ENCODE data around the gene CCDC134. TPM values are rescaled to one million over a fixed set of nuclear protein-coding genes. Genes with fewer than 3 reads are reported as not detected.
A peak's percentile ranks its signal among the peaks of the same experiment; 100 is the strongest.
"Not testable (repeated sequence)": the region's sequence is repeated elsewhere in the genome, so short reads cannot be mapped to it uniquely, and the experiment has no call there.

The CCDC134 gene
- total RNA-seq, 1 donor from 2014 or later, result 6.7 TPM

- DNase-seq (ENCODE audit: low read depth, low spot score), result no peak
Measured at GRCh38 chr22:41822317-41823057, 22.0 kb downstream of the CCDC134 start.

GRCh38 chr22:41823797-41824196, 23.3 kb downstream of the CCDC134 start:
- no peak for DNase-seq (ENCODE audit: low read depth, low spot score)

GRCh38 chr22:41825376-41825775, 24.9 kb downstream of the CCDC134 start:
- DNase-seq (ENCODE audit: low read depth, low spot score), result no peak

- no peak for DNase-seq (ENCODE audit: low read depth, low spot score)
Measured at GRCh38 chr22:41826021-41826420, 25.5 kb downstream of the CCDC134 start.

GRCh38 chr22:41826430-41827383, 26.2 kb downstream of the CCDC134 start:
- no peak for DNase-seq (ENCODE audit: low read depth, low spot score)

GRCh38 chr22:41827671-41828070, 27.2 kb downstream of the CCDC134 start:
- DNase-seq (ENCODE audit: low read depth, low spot score), result no peak

- no peak for DNase-seq (ENCODE audit: low read depth, low spot score)
Measured at GRCh38 chr22:41828516-41828915, 28.0 kb downstream of the CCDC134 start.

- DNase-seq (ENCODE audit: low read depth, low spot score), result no peak
Measured at GRCh38 chr22:41830174-41830573, 29.7 kb downstream of the CCDC134 start.

GRCh38 chr22:41831383-41831782, 30.9 kb downstream of the CCDC134 start:
- peak; percentile 17 for DNase-seq (ENCODE audit: low read depth, low spot score)

GRCh38 chr22:41831828-41832552, 31.5 kb downstream of the CCDC134 start:
- DNase-seq (ENCODE audit: low read depth, low spot score), result no peak

GRCh38 chr22:41832553-41833368, 32.3 kb downstream of the CCDC134 start, which contains the start of gene SREBF2:
TSS of gene SREBF2 (plus strand) at chr22:41833105. CDS start at chr22:41833271, 166 bp downstream.
- DNase-seq (ENCODE audit: low read depth, low spot score), result peak; percentile 99

- no peak for DNase-seq (ENCODE audit: low read depth, low spot score)
Measured at GRCh38 chr22:41833369-41834004, 33.0 kb downstream of the CCDC134 start.

GRCh38 chr22:41834005-41834944, 33.8 kb downstream of the CCDC134 start:
- DNase-seq (ENCODE audit: low read depth, low spot score), result no peak

- not testable (repeated sequence) for DNase-seq (ENCODE audit: low read depth, low spot score)
Measured at GRCh38 chr22:41835462-41835861, 35.0 kb downstream of the CCDC134 start.

GRCh38 chr22:41836551-41836950, 36.1 kb downstream of the CCDC134 start:
- no peak for DNase-seq (ENCODE audit: low read depth, low spot score)

GRCh38 chr22:41838842-41839618, 38.6 kb downstream of the CCDC134 start:
- no peak for DNase-seq (ENCODE audit: low read depth, low spot score)

GRCh38 chr22:41840216-41840615, 39.7 kb downstream of the CCDC134 start:
- no peak for DNase-seq (ENCODE audit: low read depth, low spot score)

GRCh38 chr22:41841085-41841712, 40.7 kb downstream of the CCDC134 start:
- no peak for DNase-seq (ENCODE audit: low read depth, low spot score)

All from pulmonary artery endothelial cell (primary cell).